ENCODE data around the gene RTN4R.

DNA sequence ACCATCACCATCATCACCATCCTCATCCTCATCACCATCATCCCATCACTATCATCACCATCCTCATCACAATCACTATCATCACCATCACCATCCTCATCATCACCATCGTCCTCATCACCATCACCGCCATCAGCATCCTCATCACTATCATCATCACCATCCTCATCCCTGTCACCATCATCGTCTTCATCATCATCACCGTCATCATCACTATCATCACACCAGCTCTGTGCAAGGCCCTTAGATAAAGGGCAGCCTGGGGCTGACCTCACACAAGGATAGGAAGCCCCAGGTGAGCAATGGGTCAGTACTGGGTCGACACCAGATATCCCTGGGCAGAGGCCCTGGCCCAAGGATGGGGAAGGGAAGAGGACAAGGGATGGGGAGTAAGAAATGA is 16.1 kb downstream of the RTN4R start:
- TF ChIP-seq, protein P1, sequence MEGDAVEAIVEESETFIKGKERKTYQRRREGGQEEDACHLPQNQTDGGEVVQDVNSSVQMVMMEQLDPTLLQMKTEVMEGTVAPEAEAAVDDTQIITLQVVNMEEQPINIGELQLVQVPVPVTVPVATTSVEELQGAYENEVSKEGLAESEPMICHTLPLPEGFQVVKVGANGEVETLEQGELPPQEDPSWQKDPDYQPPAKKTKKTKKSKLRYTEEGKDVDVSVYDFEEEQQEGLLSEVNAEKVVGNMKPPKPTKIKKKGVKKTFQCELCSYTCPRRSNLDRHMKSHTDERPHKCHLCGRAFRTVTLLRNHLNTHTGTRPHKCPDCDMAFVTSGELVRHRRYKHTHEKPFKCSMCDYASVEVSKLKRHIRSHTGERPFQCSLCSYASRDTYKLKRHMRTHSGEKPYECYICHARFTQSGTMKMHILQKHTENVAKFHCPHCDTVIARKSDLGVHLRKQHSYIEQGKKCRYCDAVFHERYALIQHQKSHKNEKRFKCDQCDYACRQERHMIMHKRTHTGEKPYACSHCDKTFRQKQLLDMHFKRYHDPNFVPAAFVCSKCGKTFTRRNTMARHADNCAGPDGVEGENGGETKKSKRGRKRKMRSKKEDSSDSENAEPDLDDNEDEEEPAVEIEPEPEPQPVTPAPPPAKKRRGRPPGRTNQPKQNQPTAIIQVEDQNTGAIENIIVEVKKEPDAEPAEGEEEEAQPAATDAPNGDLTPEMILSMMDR (IDR thresholded peaks at IDR 0.05), result no peak
- TF ChIP-seq POLR2A (IDR thresholded peaks at IDR 0.05), result no peak

Data from adrenal gland (tissue), 5 donors.